Tracheal epithelial cell (primary cell): ENCODE measurements around the gene VDR. TPM values are rescaled to one million over a fixed set of nuclear protein-coding genes. Genes with fewer than 3 reads are reported as not detected.

Experiments
- total RNA-seq: library from RNA; depleted of rRNA; stranded (reverse); fragments of >200 nt; gene quantifications from 2 replicates; pipeline ENCODE4 v1.2.1, GENCODE V29; 2014

The VDR gene
- 5.5 and 10.0 TPM in 2 replicates for total RNA-seq

GRCh38 chr12:47904713-47905709 is at the start of gene VDR:
VDR (minus strand) TSS chr12:47904994; CDS start chr12:47879113, 25,881 bp downstream.

GRCh38 chr12:47819896-47820630 is 84.7 kb downstream of the VDR start, which contains the start of gene HDAC7:
HDAC7 (minus strand) TSS chr12:47819903; CDS start chr12:47819785, 118 bp downstream.

Other genes with a start within 250 kb of the VDR start
- 10.1 and 17.9 TPM in 2 replicates for gene RPAP3, start 199.0 kb downstream of the VDR start, total RNA-seq
- gene ENDOU, start 179.5 kb downstream of the VDR start, total RNA-seq, result not detected in 2 replicates
- gene RAPGEF3, start 146.1 kb downstream of the VDR start, total RNA-seq, result 3.4 and 8.2 TPM in 2 replicates
- gene SLC48A1, start 131.8 kb downstream of the VDR start, total RNA-seq, result 13.7 and 13.9 TPM in 2 replicates
- gene HDAC7, start 85.1 kb downstream of the VDR start, total RNA-seq, result 10.9 and 17.6 TPM in 2 replicates
- 59.5 and 91.9 TPM in 2 replicates for gene TMEM106C, start 58.6 kb upstream of the VDR start, total RNA-seq
- 0.48 and 0.64 TPM in 2 replicates for gene COL2A1, start 99.5 kb upstream of the VDR start, total RNA-seq
- 8.9 and 15.3 TPM in 2 replicates for gene SENP1, start 201.1 kb upstream of the VDR start, total RNA-seq
- 52.9 and 63.4 TPM in 2 replicates for gene PFKM, start 214.4 kb upstream of the VDR start, total RNA-seq